DOHH2 (cell line): Measurements from ENCODE around the gene HMGXB3.

Source experiments
- H3F3A ChIP-seq: fragments of 200-600 bp; sonication (generic), shearing (Covaris generic); 2 replicates; pipeline ENCODE4 v1.6.0; 2016; ENCODE audit warnings: antibody characterized with exemption, mild to moderate bottlenecking; ENCODE audit not compliant: control insufficient read depth, insufficient read depth
- H3K27ac ChIP-seq: fragments of 200-600 bp; sonication (generic); 2 replicates; pipeline ENCODE4 v1.5.1; 2014; ENCODE audit warnings: low read depth, mild to moderate bottlenecking, low read length, moderate library complexity
- H3K27me3 ChIP-seq: fragments of 200-600 bp; sonication (generic); 2 replicates; pipeline ENCODE4 v1.6.1; 2014; ENCODE audit warnings: mild to moderate bottlenecking, low read length, mixed read lengths; ENCODE audit not compliant: control insufficient read depth
- H3K36me3 ChIP-seq: fragments of 200-600 bp; sonication (generic); 2 replicates; pipeline ENCODE4 v1.6.1; 2014; ENCODE audit warnings: mild to moderate bottlenecking, low read length, moderate library complexity, mixed read lengths; ENCODE audit not compliant: control insufficient read depth
- H3K4me1 ChIP-seq: fragments of 200-600 bp; sonication (generic); 2 replicates; pipeline ENCODE4 v1.6.1; 2014; ENCODE audit warnings: mild to moderate bottlenecking, low read length, mixed read lengths; ENCODE audit not compliant: control insufficient read depth
- H3K4me2 ChIP-seq: fragments of 200-600 bp; sonication (generic); 2 replicates; pipeline ENCODE4 v1.6.0; 2014; ENCODE audit warnings: mild to moderate bottlenecking, low read length, moderate library complexity
- H3K4me3 ChIP-seq: fragments of 200-600 bp; sonication (generic); 2 replicates; pipeline ENCODE4 v1.5.1; 2014; ENCODE audit warnings: mild to moderate bottlenecking, low read length, mixed read lengths
- H3K79me2 ChIP-seq: fragments of 200-600 bp; sonication (generic); 2 replicates; pipeline ENCODE4 v1.6.1; 2014; ENCODE audit warnings: mild to moderate bottlenecking, low read length, mixed read lengths; ENCODE audit not compliant: control insufficient read depth
- H3K9me2 ChIP-seq: fragments of 200-600 bp; sonication (generic); replicated peaks from 2 replicates; pipeline ENCODE4 v1.6.1; 2014; ENCODE audit warnings: mild to moderate bottlenecking, low read length, mixed read lengths; ENCODE audit not compliant: control insufficient read depth
- H3K9me3 ChIP-seq: fragments of 200-600 bp; sonication (generic); 2 replicates; pipeline ENCODE4 v1.6.1; 2014; ENCODE audit warnings: antibody characterized with exemption, low read length, mixed read lengths; ENCODE audit not compliant: control insufficient read depth, insufficient read depth
- H4K20me1 ChIP-seq: fragments of 200-600 bp; sonication (generic); 2 replicates; pipeline ENCODE4 v1.6.0; 2014; ENCODE audit warnings: low read depth, mild to moderate bottlenecking, antibody characterized with exemption, low read length, moderate library complexity; ENCODE audit not compliant: control insufficient read depth, insufficient read depth
- EZH2phosphoT487 ChIP-seq: fragments of 200-600 bp; sonication (generic); IDR thresholded peaks from 2 replicates; pipeline ENCODE4 v1.6.1; 2017; ENCODE audit warnings: borderline replicate concordance, mild to moderate bottlenecking, antibody characterized with exemption, low read length, moderate library complexity, mixed read lengths
- TF ChIP-seq, protein P1 (sequence below): fragments of 200-600 bp; sonication (generic); IDR thresholded peaks from one replicate; pipeline ENCODE4 v1.5.1; 2014; ENCODE audit warnings: antibody characterized with exemption, mild to moderate bottlenecking, low read depth, low read length; ENCODE audit not compliant: poor library complexity, severe bottlenecking

HMGXB3 gene

DNA sequence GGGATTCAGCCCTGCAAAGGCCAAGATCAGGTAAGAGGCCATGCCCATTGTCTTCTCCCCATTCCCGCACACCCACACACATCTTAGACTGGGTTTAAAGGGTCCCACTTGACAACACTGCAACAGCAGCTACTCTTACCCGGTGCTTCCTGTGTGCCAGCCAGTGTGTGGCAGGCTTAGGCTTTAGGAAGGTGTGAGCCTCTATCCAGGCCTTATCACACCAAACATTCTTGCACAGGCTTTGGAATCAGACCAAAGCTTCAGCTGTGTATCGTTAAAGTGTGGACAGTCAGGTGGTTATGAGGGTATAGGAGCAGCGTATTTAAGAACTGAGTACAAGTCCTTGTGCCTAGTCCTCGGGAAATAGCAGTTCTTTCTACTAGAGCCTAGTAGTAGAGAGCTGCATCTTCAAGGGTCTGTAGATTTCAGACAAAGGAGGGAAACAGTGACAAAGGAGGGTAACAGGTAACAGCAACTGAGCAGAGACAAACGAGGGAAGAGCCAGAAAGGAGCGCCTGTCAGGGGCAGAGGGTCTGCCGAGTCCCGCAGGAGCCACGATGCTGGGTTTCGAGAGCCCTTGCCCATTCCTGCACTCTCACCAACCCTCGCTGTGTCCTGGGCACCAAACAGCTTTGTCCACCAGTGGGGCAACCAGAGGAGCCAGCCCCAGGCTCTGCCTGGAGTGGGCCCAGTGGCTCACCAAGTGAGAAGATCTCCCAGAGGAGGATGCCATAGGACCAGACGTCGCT, 55.0 kb downstream of the HMGXB3 start:
- H3K4me2 ChIP-seq, result no peak overlapping the region
- H3K4me1 ChIP-seq, result peaks cover 6% of the 10 kb centered on the region
- H3F3A ChIP-seq, result 0 out of 2 replicates have a peak, but pooled peaks cover 3% of the 10 kb centered on the region
- H3K9me2 ChIP-seq, result no peaks in the 10 kb centered on the region
- H3K27me3 ChIP-seq, result no peaks in the 10 kb centered on the region
- no peaks in the 10 kb centered on the region for H3K79me2 ChIP-seq
- no peak for TF ChIP-seq EZH2phosphoT487
- TF ChIP-seq, protein P1, sequence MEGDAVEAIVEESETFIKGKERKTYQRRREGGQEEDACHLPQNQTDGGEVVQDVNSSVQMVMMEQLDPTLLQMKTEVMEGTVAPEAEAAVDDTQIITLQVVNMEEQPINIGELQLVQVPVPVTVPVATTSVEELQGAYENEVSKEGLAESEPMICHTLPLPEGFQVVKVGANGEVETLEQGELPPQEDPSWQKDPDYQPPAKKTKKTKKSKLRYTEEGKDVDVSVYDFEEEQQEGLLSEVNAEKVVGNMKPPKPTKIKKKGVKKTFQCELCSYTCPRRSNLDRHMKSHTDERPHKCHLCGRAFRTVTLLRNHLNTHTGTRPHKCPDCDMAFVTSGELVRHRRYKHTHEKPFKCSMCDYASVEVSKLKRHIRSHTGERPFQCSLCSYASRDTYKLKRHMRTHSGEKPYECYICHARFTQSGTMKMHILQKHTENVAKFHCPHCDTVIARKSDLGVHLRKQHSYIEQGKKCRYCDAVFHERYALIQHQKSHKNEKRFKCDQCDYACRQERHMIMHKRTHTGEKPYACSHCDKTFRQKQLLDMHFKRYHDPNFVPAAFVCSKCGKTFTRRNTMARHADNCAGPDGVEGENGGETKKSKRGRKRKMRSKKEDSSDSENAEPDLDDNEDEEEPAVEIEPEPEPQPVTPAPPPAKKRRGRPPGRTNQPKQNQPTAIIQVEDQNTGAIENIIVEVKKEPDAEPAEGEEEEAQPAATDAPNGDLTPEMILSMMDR, result no peak
- no peaks in the 10 kb centered on the region for H4K20me1 ChIP-seq
- H3K4me3 ChIP-seq, result no peak overlapping the region
- H3K9me3 ChIP-seq, result no peaks in the 10 kb centered on the region
- H3K36me3 ChIP-seq, result peaks cover 38% of the 10 kb centered on the region
- H3K27ac ChIP-seq, result no peak overlapping the region

DNA sequence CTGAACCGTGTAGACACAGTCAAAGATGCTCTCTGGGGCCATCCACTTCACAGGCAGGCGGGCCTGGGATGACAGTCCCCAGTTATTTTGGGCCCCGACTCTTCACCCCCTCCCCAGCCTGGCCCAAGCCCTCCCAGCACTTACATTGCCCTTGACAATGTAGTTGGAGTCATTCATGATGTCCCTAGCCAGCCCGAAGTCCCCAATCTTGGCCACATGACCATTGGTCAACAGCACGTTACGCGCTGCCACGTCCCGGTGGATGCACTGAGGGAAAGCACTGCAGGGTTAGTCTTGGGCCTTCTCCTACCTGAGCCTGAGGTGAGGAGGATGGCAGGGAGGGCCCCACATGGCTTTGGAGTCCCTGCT, 55.5 kb downstream of the HMGXB3 start:
- Histone ChIP-seq H3K4me3 (no peak overlapping the region), H4K20me1 (no peaks in the 10 kb centered on the region), H3K4me1 (peaks cover 6% of the 10 kb centered on the region), H3K4me2 (no peak overlapping the region), H3K9me3 (no peaks in the 10 kb centered on the region), H3K79me2 (no peaks in the 10 kb centered on the region), H3K27ac (no peak overlapping the region), H3K36me3 (peaks cover 33% of the 10 kb centered on the region), H3K9me2 (no peaks in the 10 kb centered on the region), H3F3A (0 out of 2 replicates have a peak, but pooled peaks cover 3% of the 10 kb centered on the region), H3K27me3 (no peaks in the 10 kb centered on the region)
- TF ChIP-seq, protein P1, result no peak
- no peak for TF ChIP-seq EZH2phosphoT487

DNA sequence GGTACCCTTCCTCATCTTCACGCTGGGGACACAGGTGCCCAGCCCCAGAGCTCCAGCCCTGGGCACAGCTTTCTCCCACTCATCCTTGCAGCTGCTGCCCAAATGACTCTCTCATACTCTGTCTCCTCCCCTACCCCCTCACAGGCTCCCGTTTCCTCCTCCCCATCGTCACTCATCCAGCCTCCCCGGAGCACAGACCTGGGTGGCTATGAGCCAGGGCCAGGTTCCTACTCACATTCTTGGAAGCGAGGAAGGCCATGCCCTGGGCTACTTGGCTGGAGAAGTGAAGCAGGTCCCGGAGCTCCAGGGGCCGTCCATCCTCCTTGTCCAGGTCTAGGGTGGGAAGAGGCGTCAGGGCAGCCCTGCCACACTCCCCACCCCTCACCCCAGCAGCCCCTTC, 56.5 kb downstream of the HMGXB3 start:
- Histone ChIP-seq H3F3A (0 out of 2 replicates have a peak, but pooled peaks cover 3% of the 10 kb centered on the region), H3K4me1 (peaks cover 6% of the 10 kb centered on the region), H3K4me2 (no peak overlapping the region), H3K36me3 (peaks cover 23% of the 10 kb centered on the region), H3K79me2 (no peaks in the 10 kb centered on the region), H4K20me1 (no peaks in the 10 kb centered on the region), H3K9me3 (no peaks in the 10 kb centered on the region), H3K9me2 (no peaks in the 10 kb centered on the region), H3K4me3 (no peak overlapping the region), H3K27ac (no peak overlapping the region), H3K27me3 (no peaks in the 10 kb centered on the region)
- TF ChIP-seq EZH2phosphoT487, result no peak
- TF ChIP-seq, protein P1, result no peak
